Hematopoietic multipotent progenitor cell treated with erythropoietin and hydrocortisone succinate and interleukin-3 and kit ligand, for 15 days (in vitro differentiated cells): Measurements from ENCODE around the gene RAD51B.
"Not testable (repeated sequence)": the region's sequence is repeated elsewhere in the genome, so short reads cannot be mapped to it uniquely, and the experiment has no call there.

Source experiments
- DNase-seq: peaks from one replicate; pipeline ENCODE4 v3.0.0-alpha.2; 2015; ENCODE audit warnings: low spot score

The RAD51B gene

DNA sequence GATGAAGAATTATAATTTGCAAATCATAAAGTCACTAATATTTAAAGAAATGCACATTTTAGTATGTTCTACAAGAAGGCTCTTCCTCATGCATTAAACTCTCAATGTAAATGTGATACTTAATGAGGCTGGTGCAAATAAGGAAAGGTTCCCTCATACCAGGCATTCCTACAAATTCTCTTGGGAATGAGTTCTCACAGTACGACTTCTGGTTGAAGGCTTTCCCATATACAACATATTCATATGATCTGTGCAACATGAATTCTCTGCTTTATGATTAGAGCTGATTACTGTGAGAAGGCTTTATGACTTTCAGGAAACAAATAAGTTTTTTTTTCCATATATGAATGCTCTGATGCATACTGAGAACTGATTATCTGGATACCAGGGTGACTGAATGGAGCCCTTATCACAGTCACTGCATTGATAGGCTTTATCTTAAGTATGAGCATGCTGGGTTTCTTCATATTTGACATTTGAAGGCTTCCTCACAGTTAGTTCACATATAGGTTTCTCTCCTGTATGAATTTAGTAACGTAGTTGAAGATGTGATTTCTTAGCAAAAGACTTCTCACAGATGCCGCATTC, 293.9 kb downstream of the RAD51B start:
- DNase-seq = no peak

DNA sequence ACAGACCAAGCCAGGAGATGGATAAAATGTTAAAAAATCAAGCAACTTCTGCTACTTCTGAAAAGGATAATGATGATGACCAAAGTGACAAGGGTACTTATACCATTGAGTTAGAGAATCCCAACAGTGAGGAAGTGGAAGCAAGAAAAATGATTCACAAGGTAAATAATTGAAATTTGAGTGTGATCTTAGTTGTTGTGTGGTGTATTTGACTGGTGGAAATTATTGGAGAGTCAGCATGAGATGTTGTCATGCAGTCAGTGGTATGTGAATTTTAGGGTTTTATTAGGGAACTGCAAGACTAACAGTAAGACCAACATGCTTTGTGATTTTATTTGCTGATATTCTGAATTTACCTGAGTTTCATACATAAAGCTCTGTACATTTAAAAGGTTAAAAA, 296.4 kb downstream of the RAD51B start:
- not testable (repeated sequence) for DNase-seq

DNA sequence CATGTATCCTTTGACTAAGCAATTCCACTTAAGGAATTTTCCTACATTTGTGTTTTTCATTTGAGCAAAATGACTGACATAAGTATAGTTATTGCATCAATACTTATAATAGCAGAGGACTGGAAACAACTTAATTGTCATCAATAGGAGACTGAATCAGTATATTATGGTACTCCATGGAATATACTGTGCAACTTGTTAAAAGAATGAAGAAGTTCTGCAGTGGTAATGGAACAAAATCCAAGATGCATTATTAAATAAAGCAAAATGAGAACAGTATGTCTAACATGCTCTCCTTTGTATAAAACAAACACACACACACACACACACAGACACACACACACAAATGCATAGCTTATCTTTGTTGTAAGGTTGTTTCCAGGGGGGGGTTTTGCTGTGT, 303.1 kb downstream of the RAD51B start:
- DNase-seq = no peak

DNA sequence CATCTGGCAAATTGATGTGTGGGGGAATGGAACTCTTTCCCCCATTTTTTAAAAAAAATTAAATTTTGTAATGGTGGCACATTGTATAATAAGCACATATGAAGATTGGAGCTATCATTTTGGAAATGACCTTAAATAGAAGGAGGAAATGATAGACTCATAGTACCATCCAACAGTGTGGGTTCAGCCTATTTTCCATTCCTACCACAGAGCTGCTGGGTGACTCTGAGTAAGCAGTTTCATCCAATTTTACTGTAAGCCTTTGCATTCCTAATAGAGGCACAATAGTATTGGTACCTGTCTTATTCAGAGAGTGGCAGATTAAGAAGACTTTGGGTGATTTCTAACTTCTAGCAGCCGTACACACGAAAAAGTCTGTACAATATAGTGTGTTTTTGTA, 304.5 kb downstream of the RAD51B start:
- DNase-seq = no peak

DNA sequence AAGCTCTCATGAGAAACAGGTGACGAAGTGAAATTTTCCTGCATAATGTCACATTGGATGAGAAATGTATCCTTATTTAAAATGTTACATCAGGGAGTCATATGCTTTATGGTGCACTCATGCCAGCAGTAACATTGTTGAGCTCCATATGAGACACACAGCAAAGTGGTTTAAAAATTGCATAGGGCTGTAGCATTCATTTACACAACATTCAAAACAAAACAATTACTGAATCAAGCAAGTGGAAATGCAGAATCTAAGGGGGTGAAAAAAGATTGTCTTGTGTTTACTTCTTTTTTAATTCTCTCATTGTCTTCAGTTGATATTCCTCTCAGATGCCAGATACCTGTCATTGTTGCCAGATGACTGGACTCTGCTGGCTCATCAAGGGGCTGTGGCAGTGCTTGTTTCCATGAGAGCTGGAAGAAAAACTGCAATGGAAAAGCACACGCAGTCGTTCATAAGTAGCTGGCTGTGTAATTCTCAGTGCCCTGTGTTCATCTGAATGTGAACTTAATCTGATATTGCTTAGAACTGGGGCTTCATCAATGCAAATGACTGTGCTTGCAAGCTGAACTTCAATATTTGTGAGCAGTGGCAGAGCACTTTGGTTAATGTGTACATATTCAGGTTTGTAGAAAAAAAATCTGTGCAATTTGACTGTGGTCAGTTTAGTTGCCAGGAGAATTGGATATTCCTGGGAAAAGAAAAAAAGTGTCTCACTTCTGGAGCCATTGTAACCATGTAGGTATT, 305.6 kb downstream of the RAD51B start:
- no peak for DNase-seq

DNA sequence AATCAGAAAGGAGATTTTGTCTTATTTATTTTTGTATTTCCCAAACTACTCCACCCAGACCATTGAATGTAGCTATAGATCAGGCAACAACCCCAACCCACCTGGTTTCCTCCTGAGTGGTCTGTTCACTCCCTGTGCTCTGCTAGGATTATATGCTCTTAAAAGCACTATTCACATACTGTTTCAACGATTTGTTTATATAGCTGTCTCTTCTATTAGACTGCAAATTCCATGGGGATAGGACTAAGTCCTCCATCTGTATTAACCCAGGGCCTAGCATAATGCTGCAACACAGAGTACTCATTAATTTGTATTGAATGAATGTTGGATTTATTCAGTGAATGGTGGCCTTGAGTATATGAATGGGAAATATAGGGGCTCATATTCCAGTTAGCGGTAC, 307.6 kb downstream of the RAD51B start:
- no peak for DNase-seq

DNA sequence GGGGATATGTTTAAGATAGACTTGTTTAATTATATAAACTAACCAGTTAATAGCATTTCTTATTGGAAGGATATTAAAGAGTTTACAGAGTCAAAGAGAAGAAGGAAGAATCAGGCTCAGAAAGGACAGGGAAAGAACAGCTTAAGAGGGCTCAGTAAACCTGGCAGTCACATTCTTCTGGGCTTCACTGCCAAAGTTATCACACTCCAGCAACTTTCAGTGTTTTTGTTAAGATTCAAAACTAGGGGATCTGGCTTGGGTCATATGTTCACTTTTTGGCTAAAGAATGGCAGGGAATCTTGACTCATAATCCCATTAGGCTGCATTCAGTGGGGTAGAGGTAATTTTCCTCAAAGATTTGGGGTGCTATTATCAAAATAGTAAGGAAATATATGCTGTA, 312.3 kb downstream of the RAD51B start:
- no peak for DNase-seq

DNA sequence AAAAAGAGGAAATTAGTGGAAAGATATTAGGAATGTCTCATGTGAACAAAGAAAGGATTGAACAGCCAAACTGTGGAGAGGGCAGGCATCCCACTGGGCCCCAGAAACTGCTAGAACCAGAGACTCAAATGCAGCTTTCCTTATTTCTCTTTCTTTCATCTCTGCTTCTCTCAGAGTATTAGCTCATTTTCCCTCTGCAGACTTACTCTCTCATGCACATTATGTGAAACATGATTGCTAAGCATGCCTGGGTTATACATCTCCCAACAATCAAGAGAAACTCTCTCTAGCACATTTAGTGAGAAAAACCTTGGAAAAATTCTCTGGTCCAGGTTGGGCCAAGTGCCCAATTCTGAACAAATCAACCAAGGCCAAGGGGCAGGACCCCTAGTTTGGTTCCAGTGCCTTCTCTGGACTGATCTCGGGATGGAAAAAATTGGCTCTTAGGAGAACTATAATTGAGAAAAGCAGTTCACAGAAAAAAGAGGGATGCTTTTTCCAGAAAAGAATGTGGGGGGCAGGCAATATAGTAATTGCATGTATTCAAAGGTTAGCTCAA, 313.1 kb downstream of the RAD51B start:
- DNase-seq = no peak

DNA sequence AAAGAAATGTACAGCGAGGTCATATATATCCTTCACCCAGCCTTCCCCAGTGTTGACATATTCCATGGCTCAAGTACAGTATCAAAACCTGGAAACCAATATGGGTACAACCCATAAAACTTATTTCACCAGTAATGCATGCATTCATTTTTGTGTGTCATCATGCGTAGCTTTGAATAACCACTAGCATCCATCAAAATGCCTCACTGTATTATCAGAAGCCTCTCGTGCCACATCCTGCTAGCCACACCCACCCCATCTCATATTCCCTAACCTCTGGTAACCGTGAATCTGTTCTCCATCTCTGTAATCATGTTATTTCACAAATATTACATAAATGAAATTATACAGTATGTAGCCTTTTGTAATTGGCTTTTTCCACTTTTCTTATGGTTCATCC, 314.3 kb downstream of the RAD51B start:
- no peak for DNase-seq

DNA sequence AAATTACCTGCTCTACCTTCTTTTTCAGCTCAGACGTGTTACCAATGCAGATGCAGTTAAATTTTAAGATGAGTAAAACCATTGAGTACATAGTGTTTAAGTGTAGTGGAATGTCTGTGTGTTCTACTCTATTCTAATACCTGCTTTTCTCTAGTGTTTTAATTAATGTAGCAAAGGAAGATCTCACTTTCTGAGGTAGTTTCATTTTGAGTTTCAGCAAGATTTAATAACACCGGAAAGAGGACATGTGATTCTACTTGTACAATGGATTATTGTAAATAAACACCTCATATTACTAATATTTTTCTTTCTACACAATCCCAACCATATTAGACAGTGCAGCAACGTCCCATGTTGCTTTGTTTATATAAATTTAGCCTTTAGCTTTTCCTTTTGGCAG, 315.4 kb downstream of the RAD51B start:
- DNase-seq = no peak

DNA sequence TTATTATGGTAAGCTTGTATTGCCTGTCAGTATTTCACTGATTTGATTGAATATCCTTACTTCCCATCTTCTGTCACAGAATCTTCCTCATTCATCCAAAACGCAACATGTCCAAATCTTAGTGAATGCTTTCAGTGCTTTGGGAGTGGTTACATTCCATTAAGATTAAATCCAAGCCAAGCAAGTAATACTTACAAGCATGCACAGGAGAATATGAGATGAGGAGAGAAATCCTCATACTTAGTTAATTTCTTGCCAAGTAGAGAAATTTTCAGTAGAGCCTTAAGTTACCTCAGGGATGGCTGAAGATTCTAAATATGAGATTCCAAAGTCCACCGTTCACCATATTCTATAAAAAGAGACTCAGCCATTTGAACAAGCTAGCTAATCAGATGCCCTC, 316.0 kb downstream of the RAD51B start:
- DNase-seq = no peak

DNA sequence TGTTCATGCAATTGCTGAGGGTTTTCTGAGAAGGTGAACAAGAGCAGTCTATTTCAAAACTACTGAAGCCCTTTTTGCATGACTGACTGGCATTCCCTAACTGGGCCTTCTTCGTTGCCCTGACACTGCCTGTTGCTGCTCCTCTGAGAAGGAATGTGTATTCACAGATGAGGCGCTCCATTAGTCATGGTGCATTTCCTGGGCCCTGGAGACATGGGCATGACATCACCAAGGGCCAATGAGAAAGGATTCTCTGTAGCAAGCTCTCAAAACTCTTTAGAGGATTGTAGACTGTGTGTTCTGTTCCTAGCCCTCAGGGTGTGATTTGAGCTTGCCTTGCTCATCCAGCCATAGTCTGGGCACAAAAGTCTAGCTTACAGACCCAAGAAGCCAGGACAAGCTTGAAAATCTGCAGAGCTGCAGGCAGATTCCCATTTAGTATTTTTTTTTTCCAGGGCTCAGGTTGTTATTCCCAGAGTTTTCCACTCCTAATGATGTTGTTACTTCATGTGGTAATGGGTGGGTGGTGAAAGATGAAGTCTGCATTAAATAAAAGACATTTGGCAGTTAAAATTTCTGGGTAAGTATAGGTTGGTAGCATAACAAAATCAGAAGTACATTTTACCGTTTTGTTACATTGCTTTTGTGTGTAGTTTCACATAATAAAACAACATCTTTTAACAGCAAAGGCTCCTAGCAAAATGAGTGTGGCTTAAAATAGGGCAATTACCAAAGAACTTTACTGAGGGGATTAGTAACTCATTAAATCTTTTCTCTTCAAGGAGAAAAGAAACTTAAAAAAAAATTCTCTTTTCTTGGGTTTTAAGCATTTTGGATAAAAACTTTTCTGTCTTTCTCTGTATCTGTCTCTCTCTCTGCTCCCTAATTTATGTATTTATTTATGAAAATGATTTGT, 318.4 kb downstream of the RAD51B start:
- DNase-seq = no peak

DNA sequence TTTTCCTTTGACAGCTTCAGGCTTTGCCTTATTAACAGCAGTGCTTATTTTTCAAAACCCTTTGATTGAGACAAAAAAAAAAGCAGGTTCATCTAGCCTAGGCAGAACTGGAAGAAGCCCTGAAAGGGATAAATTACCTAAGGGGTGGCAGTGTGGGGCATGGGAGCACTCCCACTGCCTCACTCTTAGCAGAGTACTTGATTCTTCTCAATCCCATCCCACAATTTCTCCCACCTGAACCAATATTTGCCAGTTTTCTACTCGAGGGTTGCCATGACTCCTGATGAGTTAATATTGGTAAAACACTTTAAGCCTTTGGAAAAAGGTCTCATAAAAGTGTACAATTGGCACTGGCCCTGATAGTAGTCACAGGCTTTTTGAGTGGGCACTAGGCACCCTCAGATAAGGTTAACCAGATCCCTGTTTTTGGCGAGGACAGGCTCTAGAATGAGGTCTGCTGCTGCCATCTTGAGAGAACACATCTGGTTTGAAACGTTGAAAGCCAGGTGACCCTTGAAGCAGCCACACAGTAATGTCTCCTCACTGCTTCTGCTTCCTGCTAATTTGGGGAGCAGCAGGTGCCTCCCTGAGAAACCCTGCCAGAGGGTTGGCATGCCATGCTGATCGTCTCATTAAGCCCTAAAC, 320.0 kb downstream of the RAD51B start:
- DNase-seq = no peak

DNA sequence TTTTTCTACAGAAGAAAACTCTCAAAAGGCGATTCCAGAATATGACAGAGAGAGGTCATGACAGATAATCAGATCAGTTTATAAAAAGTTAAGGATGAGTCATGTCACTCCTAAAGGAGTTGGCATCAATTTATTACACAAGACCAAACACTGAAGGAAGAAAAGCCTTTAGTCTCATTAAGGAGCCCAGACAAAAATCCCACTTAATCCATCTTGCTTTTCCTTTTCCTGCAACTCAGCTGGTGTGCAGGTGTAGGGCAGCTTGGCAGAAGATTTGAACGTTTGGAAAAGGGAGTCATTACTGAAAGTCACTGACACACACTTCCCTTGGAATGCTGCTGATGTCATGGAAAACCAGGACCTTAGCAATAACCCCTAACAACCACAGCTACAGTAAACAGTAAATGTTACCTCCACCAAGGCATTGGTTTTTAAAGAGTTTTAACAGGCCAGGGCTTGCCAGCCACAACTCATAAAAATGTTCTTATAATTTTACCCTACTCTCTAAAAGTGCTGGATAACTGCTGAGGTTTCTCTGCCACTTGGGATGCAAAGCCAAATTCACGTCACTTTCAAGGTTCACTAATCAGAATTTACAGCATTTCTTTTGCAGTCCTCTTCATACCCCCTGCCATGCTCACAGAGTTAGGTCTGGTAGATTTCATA, 320.6 kb downstream of the RAD51B start:
- DNase-seq = no peak

DNA sequence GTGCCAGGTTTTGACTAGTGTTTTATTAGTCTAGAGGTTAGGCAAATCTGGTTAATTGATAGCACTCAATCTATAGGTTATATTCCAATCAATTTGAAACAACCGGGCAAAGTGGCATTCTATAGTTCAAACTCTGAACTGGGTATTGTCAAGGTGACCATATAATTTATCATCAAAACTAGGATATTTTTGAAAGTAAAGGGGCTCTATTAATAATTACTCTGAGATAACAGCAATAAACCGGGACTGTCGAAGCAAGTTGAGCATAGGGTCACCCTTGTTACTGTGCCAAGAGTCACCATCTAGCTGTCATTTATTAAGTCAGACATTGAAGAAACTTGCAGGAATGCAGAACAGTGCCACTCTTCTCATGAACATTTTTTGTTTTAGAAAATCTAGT, 321.2 kb downstream of the RAD51B start:
- no peak for DNase-seq

DNA sequence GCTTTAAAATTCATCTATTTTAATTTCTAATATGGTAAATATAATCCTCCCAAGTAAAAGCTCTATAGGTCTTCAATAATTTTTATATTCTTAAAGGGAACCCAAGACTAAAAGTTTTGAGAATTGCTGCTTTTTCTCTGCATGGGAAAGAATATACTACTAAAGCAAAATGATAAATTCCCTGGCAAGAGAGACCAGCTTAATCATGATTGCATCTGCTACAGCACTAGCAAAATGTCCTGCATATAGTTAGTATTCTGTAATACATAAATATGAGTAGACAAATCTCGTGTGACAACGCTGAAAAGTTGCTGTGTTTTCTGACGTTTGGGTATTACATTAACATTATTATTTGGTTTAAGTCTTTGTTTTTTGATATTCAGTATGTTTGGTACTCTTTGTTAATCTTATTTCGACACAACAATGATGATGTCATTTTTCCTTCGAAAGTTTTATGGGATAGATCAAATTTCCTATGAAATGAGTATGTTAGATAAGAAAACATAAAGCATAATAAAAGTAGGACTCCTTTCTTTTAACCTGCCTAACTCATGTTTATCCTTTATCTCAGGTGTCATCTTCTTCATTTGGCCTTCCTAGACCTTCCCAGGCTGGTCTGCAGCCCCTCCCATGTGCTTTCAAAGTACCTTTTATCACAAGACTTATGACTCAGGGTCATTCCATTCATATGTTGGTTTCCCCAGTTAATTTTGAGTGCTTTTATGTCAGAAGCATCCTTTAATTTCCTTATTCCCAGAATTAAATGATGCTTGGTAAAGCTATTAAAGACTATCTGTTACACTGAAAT, 321.9 kb downstream of the RAD51B start:
- no peak for DNase-seq

DNA sequence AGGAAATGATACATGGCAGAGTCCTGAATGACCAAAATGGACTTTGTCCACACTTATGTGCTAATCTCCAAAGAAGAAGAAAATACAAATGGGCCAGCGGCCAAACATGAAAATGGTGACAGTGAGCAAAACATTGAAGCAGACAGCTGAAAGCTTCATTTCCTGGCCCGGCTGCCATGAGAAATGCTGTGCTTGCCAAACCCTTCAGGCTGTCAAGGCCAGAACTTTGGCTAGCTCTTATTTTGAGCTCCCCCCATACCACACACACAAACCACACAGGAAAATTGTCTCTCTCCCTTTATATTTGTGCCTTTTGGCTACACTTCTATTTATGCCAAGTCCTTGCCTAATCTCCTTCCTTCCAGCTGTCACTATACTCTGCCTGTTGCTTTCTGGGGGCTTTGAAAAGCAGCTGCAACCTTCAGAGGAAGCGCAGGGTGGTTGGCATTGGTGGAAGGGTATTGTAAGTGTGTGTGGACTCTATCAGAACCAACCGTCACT, 323.8 kb downstream of the RAD51B start:
- DNase-seq = no peak

DNA sequence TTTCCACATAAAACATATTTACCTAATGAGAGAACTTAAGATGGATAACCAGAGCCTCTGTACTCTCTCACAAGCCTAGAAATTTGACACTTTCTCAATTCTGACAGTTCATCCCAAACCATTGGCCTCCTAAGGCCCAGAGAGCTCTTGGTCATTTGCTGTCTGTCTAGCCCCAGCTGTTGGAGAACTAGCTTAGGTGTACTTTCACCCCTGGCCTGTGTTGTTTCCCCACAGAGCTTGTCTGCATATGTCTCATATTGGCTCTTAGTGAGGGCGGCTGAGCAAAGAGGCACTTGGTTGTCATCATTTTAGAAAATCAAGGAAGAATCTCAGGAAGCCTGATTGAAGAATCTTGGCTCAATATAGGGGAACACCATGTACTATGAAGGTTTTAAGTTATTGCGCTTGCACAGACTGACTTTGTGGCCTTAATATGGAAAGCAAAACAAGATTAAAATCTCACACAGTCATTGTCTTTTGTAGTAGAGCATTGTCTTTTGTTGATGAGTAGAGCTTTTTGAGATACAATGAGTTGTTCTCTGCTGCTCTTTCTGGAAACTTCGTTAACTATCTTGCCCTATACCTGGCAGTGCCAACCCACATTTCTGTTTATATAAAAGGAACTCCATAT, 324.6 kb downstream of the RAD51B start:
- no peak for DNase-seq

DNA sequence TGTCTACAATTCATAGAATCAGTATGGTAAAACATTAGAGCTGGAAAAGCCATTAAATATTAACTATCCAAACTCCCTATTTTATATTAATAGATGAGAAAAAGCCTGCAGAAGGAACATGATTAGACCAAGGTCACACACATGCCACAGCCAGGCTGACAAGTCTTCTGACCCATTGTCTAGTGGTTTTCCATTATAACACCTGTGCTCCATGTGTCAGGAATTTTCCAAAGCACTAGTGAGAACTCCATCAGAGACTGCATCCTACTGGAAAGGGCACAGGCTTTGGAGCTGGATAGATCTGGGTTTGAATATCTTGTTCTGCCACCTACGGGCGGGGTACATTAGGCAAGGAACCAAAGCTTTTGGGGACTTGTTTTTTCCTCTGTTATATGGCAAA, 325.5 kb downstream of the RAD51B start:
- DNase-seq = no peak

DNA sequence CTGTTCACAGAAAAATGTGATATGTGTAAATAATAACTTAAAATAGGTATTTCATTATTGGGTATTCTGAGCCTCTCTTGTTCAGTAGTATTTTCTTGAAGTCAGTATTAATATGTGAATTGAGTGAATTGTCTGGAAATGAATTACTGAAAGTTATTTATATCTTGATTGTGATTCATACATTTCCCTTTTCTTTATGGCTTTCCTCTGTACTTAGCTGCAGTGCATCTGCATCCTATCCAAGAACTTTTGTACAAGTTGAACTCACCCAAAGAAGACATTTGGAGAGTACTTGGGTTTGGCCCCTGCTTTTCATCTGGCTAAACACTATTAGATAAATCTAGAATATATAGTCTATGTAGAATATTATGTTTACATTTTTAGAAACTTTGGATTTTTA, 326.0 kb downstream of the RAD51B start:
- DNase-seq = no peak
